Sigmoid colon (tissue), 4 donors: ENCODE measurements around the gene NUP214.

ENCODE experiments used
- POLR2AphosphoS5 ChIP-seq, 4 donors: sonication (generic); formaldehyde crosslinking; IDR thresholded peaks; one replicate each; pipeline ENCODE4 v1.6.1; 2017; ENCODE audit warnings: antibody characterized with exemption in 4 of 4
- TF ChIP-seq, protein P1 (sequence below), 4 experiments: fragments of 450-650 bp in 3 of 4; fragments of 200-600 bp in 1 of 4; IDR thresholded peaks; one replicate each; pipeline ENCODE4 v1.5.1; 2016 to 2019; ENCODE audit warnings: antibody characterized with exemption in 4 of 4, mild to moderate bottlenecking in 3 of 4, moderate library complexity in 2 of 4

DNA sequence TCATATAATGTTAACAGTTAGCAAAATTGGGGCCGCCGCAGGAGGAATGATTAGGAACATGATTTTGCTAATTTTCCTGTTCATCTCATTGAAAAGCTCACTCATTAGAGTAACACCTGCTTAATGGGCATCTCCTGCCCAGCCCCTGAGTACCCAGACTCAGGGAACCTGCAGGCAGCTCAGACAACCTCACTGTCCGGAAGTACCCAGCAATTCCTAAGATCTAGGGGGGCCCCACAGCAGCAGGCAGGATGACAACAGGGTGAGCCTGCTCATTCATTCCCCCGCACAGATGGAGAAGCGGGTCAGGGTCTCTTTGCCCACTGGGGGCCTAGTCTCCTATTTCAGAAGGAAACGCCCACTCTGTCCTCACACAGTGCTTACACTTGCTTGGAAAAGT lies 138.3 kb downstream of the NUP214 start:
- TF ChIP-seq, protein P1, sequence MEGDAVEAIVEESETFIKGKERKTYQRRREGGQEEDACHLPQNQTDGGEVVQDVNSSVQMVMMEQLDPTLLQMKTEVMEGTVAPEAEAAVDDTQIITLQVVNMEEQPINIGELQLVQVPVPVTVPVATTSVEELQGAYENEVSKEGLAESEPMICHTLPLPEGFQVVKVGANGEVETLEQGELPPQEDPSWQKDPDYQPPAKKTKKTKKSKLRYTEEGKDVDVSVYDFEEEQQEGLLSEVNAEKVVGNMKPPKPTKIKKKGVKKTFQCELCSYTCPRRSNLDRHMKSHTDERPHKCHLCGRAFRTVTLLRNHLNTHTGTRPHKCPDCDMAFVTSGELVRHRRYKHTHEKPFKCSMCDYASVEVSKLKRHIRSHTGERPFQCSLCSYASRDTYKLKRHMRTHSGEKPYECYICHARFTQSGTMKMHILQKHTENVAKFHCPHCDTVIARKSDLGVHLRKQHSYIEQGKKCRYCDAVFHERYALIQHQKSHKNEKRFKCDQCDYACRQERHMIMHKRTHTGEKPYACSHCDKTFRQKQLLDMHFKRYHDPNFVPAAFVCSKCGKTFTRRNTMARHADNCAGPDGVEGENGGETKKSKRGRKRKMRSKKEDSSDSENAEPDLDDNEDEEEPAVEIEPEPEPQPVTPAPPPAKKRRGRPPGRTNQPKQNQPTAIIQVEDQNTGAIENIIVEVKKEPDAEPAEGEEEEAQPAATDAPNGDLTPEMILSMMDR (IDR thresholded peaks at IDR 0.05): no peak
- TF ChIP-seq POLR2AphosphoS5 (IDR thresholded peaks at IDR 0.05): no peak
